HT-29 (cell line): ENCODE data around the gene KCNA10. TPM values are rescaled to one million over a fixed set of nuclear protein-coding genes. Genes with fewer than 3 reads are reported as not detected.
A peak's percentile ranks its signal among the peaks of the same experiment; 100 is the strongest.
"Not testable (repeated sequence)": the region's sequence is repeated elsewhere in the genome, so short reads cannot be mapped to it uniquely, and the experiment has no call there.

ENCODE experiments used
- DNase-seq: peaks from one replicate; pipeline ENCODE4 v3.0.0-alpha.2; 2015; ENCODE audit warnings: low spot score
- total RNA-seq: library from RNA; depleted of rRNA; stranded (reverse); fragments of >200 nt; shearing (Covaris generic); gene quantifications from 2 replicates; pipeline ENCODE4 v1.2.3, GENCODE V29; 2014

KCNA10 gene
- total RNA-seq, 1 experiment from 2014 or later = not detected

DNA sequence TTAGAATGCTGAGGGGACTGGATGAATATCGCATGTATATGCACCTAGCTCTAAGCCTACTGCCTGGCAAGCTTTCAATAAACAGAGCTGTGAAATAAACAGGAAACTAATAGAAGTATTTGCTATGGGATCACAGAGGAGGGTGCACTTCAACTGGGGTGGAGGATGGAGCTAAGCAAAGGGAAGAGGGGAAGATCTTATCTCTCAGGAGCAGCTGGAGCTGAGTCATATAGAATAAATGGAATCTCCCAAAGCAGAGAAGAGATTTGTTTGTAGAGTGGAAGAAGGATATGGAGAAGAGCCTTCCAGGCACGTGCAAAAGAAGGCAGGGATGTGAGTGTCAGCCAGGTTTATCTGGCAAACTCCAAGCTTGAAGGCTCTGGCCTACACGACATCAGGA lies 17.0 kb upstream of the KCNA10 start:
- DNase-seq = no peak

DNA sequence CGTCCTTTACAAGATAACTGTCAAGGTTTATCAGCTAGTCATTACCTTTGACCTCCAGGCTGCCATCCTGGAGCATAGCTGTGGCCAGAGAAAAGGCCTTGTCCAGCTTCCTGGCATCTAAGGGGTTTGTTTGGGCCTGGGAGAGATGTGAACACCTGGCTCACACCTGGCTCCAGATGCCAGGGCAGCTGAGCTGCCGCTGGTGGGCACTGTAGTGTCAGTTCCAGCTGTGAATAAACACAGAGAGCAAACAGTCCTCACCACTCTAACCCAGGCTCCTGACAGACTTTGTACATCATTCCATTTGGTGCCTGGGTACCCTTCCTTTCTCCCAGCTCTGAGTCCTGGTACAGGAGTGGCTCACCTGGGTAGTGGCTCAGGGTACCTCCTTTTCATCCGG lies 14.3 kb upstream of the KCNA10 start:
- DNase-seq = no peak

DNA sequence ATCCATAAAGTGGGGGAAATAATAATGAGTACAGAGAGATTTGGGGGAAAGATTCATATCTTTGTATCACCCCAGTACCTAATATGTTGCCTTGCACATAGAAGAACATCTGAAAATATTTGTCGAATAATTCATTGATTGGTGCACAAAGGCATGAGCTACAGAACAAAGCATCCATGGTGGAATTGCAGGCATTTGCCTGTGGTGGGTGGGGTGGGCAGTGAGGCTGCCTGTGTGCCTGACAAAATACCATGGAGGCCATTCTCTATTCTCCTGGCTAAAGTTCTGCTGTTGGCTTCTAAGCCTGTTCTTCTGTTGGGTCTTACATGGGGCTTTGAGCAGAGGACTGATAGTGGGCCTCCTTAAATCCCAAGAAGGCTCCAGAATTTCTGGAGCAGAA lies 10.0 kb upstream of the KCNA10 start:
- DNase-seq = no peak

DNA sequence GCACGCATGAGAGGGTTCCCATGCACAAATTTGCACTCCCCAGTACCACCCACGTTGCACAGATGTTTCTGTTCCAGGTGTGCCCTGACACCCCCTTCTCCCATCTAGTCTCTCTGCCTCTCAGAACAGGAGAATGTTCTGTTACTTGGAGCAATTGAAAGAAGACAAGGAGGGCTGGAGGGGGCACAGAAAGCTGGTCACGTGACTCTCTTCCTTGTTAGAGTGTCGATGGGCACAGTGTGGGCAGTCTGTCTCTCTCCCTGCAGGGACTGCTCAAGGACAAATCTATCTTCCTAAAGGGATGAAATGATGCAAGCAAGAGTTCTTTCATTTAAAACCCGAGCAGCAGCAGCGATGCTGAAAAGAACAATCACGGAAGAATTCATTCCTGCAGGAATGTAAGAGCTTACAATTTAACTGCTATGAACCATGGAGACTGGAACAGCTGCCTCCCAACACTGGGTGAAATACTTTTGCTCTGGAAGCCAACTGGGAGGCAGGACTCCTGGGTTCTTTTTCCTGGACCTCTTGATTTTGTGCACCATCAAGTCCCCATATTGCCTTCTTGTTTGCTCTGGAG lies 7.3 kb upstream of the KCNA10 start:
- no peak for DNase-seq

DNA sequence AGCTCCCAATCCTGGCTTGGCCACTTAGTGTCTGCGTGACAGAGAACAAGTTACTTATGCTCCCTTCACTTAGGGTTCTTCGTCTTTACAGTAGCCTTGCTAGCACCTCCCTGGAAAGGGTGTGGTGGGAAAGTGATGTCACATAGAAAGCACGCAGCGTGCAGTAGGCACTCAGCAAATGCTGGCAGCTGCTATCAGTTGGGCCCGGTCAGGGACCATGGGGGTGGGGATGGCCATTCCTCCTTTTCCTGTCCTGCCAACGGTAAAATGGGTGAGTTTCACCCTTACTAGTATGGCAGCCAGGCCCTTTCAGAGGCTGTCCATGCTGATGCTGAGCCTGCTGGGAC lies 6.2 kb upstream of the KCNA10 start:
- DNase-seq = no peak

GRCh38 chr1:110524311-110525248 lies 5.6 kb upstream of the KCNA10 start:
- DNase-seq = peak; percentile 41

- no peak for DNase-seq
These were observed 4.0 kb upstream of the KCNA10 start for GRCh38 chr1:110523011-110523410.

- DNase-seq = no peak
These were observed 3.6 kb upstream of the KCNA10 start for GRCh38 chr1:110522560-110522959.

- DNase-seq = no peak
These were observed 1.9 kb upstream of the KCNA10 start for GRCh38 chr1:110520827-110521226.

GRCh38 chr1:110515891-110516290 lies 3.1 kb downstream of the KCNA10 start:
- DNase-seq = no peak

GRCh38 chr1:110515041-110515440 lies 3.9 kb downstream of the KCNA10 start:
- DNase-seq = no peak

DNA sequence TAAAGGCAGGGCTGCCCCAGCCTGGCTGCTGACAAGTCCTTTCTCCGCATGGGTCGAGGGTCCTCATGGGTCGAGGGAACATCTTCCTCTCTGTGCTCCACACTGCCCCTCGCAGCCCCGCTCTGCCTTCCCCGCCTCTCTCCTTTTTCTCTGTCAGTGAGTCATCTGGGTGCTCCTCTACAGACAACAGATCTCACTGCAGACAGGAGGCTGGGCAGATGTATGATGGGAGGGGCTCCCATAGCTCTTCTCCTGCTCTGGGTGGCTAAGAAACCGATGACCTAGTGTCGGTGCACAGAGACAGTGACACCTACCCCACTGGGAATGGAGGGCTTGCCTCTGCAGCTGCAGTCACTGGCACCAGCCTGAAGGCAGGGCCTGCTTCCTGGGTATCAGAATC lies 5.5 kb downstream of the KCNA10 start:
- DNase-seq = no peak

DNA sequence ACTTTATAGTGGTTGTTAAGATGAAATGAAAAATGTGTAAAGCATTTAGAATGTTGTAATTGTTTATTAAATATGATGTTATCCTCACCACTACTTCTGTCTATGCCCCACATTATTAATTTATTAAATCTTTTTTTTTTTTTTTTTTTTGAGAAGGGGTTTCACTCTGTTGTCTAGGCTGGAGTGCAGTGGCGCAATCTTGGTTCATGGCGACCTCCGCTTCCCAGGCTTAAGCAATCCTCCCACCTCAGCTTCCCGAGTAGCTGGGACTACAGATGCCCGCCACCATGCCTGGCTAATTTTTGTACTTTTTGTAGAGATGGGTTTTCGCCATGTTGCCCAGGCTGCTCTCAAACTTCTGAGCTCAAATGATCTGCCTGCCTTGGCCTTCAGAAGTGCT lies 7.5 kb downstream of the KCNA10 start:
- DNase-seq = no peak

DNA sequence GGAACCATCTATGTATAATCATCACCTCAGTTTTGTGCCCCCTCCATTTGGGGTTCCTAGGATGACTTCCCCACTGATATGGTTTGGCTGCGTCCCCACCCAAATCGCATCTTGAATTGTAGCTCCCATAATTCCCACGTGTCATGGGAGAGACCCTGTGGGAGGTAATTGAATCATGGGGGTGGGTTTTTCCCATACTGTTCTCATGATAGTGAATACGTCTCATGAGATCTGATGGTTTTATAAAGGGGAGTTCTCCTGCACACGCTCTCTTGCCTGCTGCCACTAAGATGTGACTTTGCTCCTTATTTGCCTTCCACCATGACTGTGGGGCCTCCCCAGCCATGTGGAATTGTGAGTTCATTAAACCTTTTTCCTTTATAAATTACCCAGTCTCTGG lies 8.1 kb downstream of the KCNA10 start:
- DNase-seq = not testable (repeated sequence)

- no peak for DNase-seq
These were observed 9.3 kb downstream of the KCNA10 start for GRCh38 chr1:110509655-110510054.

GRCh38 chr1:110508028-110508940 lies 10.7 kb downstream of the KCNA10 start:
- DNase-seq = no peak

DNA sequence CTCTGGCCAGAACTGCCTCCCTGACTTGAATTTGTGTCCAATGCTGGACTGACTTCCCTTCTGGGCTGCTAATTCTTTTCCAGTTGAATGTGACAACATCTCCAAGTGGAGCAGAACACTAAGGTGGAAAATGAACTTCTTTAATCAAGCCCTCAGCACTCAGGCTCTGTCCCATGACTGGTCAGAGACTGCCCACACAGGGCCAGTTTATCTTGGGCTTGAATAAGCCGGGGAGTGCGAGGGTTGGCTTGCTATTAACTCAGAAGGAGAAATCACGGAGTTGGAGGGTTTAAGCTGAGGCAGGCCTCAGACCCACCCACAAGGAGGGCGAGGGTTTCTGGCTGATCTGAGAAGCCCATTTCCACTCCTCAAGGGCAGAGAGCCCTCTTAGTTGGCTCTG lies 12.4 kb downstream of the KCNA10 start:
- no peak for DNase-seq

GRCh38 chr1:110505596-110505995 lies 13.4 kb downstream of the KCNA10 start:
- DNase-seq = no peak

DNA sequence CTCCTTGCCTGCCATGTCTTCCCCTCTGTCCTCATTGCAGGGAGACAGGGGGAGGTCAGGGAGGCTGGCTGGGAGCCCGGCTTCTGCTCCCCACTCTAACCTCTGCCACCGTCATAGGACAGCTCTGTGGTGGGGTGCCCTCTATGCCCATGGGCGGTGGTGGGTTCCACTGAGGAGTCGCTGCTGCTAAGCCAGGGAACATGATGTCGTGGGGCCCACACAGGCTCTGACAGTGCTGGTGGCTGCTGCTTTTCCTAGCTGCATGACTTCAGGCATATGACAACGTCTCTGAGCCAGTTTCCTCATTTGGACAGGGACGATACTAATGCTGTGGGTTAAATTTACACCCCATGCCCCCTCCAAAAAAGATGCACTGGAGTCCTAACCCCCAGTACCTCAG lies 14.7 kb downstream of the KCNA10 start:
- DNase-seq = no peak

GRCh38 chr1:110503471-110503870 lies 15.5 kb downstream of the KCNA10 start:
- no peak for DNase-seq

- no peak for DNase-seq
These were observed 16.4 kb downstream of the KCNA10 start for GRCh38 chr1:110502402-110503151.
